Measurements from ENCODE around the gene TMEM169.
A peak's percentile ranks its signal among the peaks of the same experiment; 100 is the strongest.

TMEM169 gene, protein sequence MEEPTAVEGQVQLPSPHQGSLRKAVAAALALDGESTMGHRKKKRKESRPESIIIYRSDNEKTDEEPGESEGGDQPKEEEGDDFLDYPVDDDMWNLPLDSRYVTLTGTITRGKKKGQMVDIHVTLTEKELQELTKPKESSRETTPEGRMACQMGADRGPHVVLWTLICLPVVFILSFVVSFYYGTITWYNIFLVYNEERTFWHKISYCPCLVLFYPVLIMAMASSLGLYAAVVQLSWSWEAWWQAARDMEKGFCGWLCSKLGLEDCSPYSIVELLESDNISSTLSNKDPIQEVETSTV

DNA sequence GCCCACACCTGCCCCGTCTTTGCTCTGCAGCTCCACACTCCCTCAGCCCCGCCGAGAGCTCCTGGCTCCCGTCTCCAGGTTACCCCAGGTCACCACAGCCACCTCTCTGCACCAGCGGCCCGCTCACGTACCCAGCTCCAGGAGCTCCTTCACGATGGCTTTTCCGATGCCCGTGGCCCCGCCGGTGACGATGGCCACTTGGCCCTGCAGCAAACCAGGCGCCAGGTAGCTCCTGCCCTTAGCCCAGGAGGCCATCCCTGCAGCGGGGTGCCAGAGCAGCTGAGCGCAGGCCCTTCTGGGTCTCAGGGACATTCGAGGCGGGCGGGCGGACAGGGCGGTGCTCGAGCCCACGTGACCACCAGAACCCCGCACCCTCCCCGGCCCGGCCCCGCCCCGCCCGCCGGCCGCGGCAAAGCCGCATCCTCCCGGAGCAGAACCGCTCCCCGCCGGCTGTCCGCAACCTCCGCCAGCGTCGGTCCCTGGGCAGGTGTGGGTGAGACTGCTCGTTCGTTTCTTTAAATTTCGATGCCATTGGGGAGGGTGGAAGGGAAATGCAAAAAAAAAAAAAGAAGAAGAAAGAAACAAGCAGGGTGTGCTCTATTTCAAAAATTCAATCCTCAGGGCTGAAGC, at the start of gene TMEM169, which contains the start of gene PECR:
Gene TMEM169 (plus strand): TSS at position 433 of the 630 bp plus-strand sequence. CDS start 14,045 bp downstream, outside the sequence.
Gene PECR (minus strand): TSS at position 323 of the 630 bp plus-strand sequence. CDS start 68 bp downstream, at position 255.
- peak; percentile 67 for DNase-seq

DNA sequence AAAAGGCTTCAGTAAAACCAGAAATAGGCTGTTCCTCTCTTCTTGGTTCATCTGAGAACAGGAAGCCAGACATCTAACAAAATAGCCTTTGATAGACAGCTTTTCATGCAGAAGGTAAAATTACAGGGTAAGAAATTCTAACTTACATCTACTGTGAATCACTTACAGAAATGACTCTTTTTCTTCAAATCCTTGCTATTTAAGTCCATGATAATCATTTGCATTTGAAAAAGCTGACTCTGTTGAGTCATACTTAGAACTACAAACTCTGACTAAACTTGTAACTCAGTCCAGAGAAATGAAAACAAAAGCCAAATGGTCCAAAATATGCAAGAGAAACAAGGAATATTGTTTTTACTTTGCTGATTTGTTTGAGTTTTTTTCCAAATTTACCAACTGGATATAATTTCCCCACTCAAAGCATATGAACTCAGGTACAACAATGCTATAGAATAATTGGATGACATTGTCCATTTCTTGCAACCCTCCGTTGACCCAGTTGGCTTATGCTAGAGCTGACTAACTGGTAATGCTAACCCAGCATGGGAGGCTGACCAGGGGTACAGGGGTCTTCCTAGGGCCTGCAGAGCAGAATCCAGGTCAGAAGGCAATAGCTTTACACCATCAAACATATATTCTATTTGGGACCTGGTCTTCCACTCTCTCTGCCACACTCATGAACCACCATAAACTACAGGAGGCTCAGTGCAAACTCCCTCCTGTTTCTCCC, 49.6 kb upstream of the TMEM169 start:
- DNase-seq: no peak

DNA sequence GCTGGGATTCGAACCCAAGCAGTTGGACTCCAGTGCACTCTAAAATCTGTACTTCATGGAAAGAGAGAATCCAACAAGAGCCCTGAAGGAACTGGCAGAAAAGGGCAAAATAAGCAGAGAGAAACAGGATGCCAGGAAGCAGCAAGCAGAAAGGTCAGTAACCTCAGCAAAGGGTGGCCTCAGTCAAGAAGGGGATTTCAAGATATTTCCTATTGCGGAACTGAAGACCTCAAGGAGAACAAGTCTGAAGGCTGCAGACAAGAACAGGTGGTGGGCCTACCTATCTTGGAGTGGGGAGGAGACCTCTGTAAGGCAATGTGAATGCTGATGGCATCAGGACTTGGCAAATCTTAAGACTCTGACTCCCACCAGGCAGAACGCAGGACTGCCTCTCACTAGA, 48.3 kb upstream of the TMEM169 start:
- no peak for DNase-seq

DNA sequence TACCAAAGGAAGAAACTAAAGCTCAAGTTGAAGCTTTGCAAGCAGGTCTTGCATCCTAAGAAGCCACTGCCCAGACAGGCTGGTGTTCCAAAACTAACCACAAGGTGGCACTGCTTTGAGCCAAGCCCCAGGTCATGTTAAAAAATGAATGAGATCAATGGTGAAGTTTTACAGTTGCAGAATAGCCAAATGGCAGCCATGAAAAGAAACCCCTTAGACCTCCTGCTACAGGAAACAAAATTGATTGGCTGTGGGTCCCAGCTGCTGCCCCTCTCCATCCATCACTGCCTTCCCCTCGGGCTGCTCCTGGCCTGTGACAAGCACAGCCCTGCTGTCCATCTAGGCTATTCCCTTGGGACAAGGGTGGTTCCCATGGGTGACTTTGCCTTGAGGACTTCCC, 47.7 kb upstream of the TMEM169 start:
- peak; percentile 79 for DNase-seq

DNA sequence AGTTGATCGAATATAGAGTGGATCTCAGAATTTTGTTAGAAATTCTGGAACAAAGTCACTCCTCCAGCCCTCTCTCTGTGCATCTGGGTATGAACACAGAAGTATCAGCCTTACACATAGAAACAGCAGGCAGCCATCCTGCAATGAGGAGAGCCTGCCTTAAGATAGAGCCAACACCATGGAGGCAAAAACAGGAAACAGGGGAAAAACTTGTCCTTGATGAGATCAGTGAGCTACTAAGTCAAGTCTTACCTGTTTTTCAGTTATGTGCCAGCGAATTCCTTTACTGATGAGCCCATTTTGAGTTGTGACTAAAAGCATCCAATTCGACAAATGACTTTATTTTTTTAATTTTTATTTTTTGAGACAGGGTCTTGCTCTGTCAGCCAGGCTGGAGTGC, 41.8 kb upstream of the TMEM169 start:
- DNase-seq: no peak

DNA sequence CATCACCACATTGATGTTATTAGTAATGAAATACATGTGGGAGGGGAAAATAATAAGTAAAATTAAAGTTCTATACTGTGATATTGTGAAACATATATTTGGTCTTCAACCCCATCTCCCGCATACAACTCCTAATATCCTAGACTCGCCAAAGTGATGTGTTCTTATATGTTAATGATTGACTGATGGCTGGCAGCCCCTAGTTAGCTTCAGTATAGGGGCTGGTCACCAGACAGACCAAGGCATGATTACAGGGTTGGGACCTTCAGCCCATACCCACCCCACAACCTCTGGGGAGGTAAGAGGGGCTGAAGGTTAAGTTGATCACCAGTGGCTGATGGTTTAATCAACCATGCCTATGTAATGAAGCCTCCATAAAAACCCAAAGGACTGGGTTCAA, 40.3 kb upstream of the TMEM169 start:
- DNase-seq: no peak

DNA sequence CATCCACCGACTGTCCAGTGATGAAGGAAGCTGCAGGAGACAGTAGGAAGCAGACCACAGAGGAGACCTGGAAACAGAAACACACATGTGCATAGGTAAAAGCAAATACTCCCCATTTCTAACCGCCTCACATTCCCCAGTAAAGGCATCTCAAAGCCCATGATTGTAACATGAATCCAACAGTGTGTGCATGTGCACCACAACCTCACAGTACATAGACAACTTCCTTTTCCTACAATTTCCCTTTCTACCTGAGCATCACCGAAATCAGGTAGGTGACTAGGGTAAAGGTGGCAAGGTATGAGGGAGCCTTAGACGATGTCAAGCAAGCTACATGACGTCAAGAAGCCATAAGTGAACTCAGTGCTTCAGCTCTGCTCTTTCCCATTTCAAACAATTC, 37.8 kb upstream of the TMEM169 start:
- DNase-seq: no peak

DNA sequence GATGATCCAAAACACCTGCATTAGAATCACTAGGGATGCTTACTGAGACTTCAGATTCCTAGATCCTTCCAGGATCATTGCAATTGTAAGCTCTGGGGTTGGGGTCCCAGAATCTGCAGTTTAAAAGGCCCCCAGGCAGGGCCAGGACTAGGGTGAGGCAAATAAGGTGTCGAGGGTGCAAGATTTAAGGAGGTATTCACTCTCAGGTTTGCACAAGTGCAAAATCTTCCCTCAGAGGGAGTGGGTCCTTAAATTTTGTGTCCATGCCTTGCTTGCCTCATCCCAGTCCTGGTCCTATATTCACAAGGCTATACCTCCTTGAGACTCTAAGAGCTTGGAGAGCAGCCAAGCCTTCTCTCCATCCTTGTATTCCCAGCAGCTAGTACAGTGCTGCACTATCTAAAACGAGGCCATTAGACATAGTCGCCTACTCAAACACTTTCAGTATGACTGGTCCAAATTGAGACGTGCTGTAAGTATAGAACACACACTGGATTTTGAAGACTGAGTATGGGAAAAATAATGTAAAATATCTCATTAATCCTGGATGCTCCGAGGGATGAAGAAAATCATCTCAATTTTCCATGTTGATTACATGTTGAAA, 36.7 kb upstream of the TMEM169 start:
- DNase-seq: no peak

DNA sequence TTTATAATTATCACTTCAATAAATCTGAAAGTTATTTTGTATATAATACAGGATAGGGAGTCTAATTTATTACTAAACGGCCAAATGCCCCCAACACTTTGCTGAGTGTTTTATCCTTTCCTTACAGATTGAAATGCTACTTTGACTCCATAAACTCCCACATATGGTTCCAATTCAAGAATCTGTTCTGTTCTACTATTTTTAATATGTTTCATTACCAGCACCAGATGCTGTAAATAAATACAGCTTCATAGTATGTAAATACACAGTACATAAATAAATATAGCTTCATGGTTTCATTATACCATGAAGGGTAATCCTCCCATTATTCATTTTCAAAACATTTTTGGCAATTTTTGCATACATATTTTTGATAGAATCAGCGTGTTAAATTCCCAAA, 34.3 kb upstream of the TMEM169 start:
- DNase-seq: no peak

DNA sequence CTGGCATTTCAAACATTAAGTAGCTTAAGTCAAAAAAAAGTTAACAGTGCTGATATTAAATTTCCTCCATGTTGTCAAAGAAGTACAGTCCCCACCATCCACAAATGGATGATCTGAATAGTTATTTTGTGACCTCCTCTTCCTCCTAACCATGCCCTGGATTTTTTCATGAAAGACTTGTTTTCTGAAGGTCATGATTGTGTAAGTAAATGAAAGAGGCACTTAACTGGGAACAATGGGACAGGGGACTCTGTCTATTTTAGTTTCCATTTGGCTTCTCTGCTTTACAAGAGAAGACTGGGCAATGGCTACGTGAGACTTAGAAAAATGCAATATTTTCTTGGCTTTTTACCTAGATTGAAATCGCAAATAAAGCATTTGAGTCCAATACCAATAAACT, 32.3 kb upstream of the TMEM169 start:
- DNase-seq: no peak

DNA sequence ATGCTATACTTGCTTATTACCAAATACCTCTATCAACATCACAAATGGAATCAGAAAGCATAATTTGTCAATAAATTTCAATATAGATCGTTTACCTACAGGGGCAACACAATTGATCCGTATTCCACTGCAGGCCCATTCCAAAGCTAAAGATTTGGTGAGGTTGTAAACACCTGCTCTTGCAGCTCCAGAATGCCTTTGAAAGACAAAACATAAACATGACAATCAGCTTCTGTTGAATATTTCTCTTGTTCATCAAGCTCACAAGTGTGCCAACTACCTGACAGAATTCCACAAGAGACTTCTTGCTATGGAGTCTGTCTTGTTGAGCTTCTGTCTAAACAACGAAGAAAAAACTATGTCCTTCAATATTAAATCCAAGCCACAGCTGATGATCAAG, 30.4 kb upstream of the TMEM169 start:
- DNase-seq: no peak

DNA sequence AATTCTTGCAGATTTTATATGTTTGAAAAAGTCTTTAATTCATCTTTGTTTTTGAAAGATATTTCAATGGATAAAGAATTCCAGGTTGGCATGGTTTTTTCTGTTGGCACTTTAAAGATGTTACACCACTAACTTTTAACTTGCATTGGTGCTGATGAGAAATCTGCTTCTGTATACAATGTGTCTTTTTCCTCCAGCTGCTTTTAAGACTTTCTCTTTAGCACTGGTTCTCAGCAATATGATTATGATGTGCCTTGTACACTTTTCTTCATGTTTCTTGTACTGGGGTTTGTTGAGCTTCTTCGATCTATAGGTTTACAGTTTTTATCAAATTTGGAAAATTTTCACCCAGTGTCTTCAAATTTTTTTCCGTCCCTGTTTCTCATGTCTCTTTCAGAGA, 29.3 kb upstream of the TMEM169 start:
- no peak for DNase-seq

DNA sequence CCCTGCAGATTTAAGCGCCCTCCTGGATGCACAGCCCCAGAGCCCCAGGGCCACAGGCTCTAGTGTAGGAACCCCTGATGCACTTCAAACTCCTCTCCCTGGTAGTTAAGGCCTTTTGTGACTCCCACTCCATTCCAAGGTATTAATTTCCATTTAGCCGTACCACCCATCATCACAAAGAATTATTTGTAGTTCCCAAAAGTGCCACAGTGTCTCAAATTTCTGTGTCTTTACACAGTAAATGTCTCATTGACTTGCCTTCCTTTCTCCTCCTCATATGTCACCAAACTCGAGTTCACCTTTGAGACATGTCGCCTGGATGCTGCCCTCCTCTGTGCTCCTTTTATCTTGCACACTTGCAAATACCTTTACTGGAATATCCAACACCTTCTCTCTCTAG, 26.0 kb upstream of the TMEM169 start:
- DNase-seq: no peak

DNA sequence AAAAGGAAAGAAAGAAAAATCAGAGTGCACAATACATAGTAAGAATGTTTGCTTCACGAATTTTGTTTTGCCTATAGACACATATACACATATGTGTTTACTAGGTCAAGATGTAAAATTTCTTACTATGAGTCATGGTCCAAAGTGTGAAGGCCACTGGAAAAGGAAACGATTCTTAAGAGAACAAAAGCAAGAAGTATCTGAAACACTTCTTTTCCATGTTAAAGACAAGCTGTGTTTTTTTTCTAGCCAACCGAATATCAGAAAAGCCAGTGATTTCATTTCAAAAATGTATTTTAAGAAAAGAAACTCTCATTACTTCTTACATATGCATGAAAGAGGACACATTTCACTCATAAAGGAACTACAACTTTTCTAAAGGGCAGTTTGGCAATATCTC, 25.0 kb upstream of the TMEM169 start:
- no peak for DNase-seq

DNA sequence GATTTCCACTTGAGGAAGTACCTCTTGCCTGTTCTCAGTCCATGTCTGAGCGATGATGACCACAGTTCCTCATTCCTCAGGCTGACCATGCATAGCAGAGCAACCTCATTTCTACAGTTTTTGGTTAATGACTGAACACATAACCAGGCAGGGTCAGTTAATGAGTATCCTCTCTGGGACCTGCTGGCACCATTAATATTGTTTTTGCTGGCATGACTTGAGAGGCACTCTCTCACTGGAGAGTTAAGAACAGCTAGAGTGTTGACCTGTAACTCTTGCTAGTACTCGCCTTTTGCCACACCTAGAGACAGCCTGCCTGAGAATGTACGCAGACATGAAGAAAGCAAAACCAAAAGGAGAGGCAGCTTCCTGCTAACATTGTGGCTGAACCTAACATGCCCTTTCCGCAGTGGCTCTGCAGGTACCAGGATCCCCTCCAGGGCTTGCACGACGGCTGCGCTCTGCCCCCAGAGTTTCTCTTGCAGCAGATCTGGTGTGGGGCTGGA, 24.0 kb upstream of the TMEM169 start:
- DNase-seq: peak; percentile 47

DNA sequence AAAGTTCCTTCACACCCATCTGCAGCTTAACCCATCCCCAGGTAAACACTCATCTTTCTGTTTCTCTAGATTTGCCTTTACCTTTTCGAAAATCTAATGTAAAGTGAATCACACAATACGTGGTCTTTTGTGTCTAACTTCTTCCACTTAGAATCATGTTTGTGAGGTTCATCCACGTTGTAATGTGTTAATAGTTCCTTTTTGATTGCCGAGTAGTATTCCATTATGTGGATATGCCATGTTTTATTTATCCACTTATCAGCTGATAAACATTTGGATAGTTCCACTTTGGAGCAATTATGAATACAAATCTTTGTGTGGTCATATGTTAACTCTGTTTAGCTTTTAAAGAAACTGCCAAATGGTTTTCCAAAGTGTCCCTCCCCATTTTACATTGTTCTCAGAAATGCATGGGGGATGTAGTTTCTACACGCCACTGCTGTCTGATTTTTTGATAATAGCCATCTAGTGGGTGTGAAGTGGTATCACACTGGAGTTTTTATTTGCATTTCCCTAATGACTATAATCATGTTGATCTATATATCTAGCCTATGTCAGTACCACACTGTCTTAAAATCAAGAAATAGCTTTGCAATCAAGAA, 22.4 kb upstream of the TMEM169 start:
- DNase-seq: no peak

DNA sequence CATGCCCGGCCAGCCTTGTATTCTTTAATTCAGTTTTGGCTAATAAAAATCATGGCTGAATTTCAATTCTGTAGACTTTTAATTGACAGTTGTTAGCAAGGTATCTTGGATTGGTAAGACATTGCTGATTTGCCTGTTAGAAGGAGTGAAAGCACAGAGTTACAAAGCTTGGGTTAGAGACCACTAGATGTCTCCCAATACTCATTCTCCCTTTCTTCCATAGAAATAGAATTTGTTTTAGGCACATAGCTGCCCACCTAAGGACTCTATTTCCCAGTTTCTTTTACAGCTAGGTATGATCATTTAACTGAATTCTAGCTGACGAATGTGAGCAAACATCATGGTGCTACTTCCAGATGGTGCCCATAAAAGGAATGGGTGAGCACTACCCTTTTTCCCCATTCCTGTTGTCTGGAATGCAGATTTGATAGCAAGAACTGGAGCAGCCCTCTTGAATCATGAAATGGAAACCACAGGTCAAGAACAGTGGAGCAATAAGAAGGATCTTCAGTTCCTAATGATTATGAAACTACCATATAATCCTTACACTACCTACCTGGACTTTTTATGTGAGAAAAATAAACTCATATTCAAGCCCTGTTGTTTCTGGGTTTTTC, 17.6 kb upstream of the TMEM169 start:
- DNase-seq: no peak

DNA sequence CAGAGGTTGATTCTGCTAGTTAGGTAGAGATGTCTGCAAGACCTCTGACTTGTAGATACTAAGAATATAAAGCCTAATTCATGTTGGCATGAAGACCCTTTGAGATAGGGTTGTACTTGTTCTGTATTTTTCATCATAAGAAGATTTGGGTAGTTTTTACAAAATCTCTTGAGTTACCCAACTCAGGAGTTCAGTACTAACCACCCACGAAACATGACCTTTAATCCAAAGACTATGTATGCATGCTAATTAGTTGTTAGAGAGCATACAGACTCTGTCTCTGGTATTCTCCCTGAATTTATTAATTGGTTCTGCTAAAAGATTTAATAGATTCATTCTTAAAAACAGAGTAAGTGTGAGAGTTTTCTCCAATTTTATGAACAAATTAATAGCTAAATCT, 17.1 kb upstream of the TMEM169 start:
- no peak for DNase-seq

DNA sequence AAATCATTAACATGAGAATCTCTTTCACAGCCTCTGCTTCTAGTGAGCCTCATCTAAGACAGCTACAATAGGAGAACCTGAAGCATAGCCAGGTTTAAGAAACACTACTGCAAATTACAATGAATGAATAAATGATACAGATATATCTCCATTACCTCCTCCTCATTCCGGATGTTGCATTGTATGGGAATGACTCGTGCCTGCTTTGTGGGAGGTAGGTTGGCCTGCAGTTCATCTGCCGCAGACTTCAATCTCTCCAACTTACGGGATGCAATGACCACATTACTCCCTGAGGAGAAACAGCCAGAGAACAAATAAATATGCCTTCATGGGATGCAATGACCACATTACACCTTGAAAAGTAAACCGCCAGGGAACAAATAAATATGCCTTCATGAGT, 15.5 kb upstream of the TMEM169 start:
- DNase-seq: no peak

DNA sequence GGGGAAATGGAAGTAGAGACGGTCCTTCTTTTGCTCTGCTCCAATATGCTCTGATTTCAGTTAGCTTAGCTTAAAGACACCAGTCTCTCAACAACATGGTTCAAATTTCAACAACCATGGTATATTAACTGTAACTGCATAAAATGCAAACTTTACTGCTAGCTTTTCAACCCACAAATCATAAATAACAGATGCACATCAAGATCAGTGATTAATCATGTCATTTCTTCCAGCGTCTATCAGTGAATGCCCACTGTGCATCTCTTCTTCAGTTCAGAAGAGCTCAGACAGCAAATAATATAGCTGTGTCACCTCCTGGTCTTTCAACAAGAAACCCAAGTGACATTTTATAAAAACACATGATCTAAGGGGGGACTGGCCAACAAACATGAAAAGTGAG, 12.7 kb upstream of the TMEM169 start:
- no peak for DNase-seq

DNA sequence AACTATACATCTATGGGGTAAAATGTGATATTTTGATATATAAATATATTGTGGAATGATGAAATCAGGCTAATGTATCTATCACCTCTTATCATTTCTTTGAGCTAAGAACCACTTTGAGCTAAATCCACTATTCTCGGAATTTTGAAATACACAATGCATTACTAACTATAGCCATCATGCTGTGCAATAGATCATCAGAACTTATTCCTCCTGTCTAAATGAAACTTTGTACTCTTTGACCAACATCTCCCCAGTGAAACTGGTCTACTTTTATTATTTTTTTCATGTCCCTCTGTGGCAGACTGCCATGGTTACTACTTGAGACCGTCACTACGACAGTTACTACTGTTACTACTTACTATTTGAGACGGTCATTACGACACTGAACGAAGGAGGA, 11.5 kb upstream of the TMEM169 start:
- no peak for DNase-seq

DNA sequence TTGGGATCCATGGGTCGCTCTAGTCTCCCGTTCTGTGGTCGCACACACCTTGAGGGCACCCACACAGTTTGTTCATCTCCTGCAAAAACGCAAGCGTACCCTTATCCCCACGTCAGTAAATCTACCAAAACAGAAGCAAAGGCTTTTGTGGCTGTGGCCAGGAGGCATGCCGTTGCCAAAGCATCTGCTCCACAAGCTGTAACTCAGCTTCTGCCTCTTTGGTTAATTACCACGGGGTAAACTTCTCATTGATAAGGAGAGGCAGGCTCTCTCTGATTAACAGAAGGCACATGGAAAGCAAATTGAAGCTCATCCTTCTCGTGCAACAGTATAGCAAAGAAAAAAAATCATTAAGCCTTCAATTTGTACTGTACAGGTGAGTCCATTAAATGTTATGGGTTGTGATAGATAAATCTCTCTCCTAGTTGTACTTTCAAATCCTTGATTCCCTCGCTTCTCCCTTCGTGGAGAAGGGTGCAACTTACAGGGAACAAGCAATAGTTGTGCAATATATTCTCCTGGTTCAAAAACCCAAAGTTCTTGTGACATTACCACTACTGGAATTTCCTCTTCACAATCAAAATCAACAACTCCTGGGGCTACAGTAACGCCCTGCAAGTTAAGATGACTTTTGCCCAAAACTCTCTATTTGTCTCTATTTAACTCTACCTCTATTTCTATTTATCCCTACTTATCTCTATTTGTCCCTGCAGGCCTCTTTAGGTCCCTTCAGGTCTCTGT, 10.4 kb upstream of the TMEM169 start:
- no peak for DNase-seq

Measured in activated CD8-positive, alpha-beta memory T cell treated with anti-CD3 and anti-CD28 coated beads, Interleukin-2, amount 50 U/mL, for 4 hours (primary cell).